Activated CD4-positive, CD25-positive, alpha-beta regulatory T cell treated with anti-CD3 and anti-CD28 coated beads, Interleukin-2, amount 50 U/mL, for 72 hours (primary cell): ENCODE results near the gene HPDL.
"Not testable (repeated sequence)": the region's sequence is repeated elsewhere in the genome, so short reads cannot be mapped to it uniquely, and the experiment has no call there.

Experiments used
- DNase-seq: peaks from one replicate; pipeline ENCODE4 v3.0.0; 2021

The HPDL gene

GRCh38 chr1:45354838-45355237, 28.1 kb downstream of the HPDL start:
- no peak for DNase-seq

DNA sequence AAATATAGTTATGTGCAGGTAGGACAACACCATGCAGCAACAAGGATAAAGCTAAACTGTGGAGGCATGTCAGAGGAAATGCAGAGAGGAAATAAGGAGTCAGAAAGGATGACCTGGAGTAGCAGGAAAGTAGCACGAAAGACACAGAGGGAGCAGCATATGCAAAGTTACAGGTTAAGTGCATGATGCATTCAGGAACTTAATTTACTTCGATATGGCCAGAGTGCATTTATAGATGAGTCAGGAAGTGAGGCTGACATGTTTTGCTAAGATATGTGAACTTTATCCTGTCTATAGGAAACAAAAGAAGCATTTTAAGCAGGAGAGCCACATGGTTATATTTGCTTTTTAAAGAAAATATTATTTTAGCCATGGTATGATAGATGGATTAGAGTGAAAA, 29.0 kb downstream of the HPDL start:
- DNase-seq = no peak

DNA sequence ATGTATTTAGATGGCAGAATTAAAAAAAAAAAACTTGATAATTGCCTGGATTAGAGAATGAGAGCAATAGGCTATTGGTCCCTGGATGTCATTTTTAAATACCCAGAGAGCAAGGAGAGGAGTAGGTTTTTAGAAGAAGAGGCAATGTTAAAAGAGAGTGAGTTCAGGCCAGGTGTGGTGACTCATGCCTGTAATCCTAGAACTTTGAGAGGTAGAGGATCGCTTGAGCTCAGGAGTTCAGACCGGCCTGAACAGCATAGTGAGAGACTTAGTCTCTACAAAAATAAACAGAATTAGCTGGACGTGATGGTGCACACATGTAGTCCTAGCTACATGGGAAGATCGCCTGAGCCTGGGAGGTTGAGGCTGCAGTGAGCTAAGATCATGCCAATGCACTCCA, 29.5 kb downstream of the HPDL start:
- no peak for DNase-seq

DNA sequence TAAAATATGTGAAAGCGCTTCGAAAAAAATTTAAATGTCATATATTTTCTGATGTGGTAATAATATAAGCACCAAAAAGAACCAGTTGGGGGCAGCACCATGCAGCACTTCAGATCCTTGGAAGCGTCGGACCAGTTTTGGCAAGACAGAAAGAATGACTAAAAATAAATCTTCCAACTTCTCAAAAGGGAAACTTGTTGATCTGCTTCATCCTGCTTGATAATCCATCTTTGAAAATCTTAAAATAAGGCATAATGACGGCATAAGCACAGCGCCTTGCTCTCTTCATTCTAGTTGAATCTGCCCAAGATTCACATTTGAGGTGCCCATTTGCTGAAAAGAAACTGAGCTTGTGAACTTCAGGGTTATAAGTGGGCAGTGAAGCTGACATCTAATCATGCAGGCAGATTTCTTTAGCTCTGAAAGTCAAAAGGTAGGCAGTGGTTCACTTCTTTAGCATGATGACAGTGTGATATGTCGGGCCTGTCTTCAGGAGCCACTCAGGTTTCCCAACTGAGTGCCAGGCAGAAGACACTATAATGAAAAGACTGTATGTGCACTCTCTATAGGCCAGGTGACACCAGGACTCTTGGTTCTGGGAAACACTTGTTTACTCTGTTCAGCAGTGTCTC, 33.3 kb downstream of the HPDL start:
- no peak for DNase-seq

GRCh38 chr1:45360981-45361380, 34.3 kb downstream of the HPDL start:
- not testable (repeated sequence) for DNase-seq

GRCh38 chr1:45364294-45364693, 37.6 kb downstream of the HPDL start:
- DNase-seq = no peak

- no peak for DNase-seq
Measured at GRCh38 chr1:45365051-45365450, 38.4 kb downstream of the HPDL start.

GRCh38 chr1:45370575-45370974, 43.9 kb downstream of the HPDL start:
- no peak for DNase-seq

DNA sequence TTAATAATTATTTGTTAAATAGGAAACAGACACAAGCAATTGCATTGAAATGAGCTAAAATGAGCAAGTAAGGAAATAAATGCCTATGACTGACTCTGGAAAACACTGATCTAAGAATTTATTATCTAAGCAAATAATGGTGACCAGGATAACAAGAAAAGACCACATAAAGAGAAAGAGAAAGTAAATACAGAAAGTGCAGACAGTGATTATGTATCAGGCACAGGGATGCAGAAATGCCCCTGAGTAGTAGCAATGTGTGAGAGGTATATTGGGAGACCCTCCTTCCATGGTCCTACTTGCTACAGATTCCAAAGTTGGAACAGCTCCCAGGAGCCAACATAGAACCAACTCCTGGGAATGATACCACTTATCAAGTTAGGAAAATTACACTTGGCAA, 46.9 kb downstream of the HPDL start:
- DNase-seq = no peak

GRCh38 chr1:45375104-45376090, 48.7 kb downstream of the HPDL start:
- DNase-seq = no peak

- no peak for DNase-seq
Measured at GRCh38 chr1:45378184-45378583, 51.5 kb downstream of the HPDL start.
